ENCODE data around the gene CACFD1. TPM values are rescaled to one million over a fixed set of nuclear protein-coding genes. Genes with fewer than 3 reads are reported as not detected.

CACFD1 gene
- total RNA-seq, 1 donor from 2014 or later = 15.0 TPM

DNA sequence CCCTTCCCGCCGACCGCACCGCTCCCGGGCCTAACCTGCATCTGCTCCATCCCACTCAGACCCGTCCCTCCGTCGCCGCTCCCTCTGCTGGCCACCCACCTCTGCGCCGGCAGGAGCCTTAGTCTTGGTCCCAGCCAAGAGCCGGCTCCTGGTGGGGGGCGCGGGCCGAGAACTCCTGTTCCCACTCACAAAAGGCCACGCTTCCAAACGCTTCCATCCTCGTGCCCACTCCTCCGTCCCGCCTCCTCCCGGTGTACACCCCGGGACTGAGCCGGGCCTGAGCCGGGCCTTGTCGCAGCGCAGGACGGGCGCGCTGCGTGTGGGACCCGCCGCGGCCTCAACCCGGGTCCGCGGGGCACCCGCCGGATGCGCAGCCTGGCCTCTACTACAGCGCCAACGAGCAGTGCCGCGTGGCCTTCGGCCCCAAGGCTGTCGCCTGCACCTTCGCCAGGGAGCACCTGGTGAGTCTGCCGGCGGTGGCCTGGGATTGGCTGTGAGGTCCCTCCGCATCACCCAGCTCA lies 30.1 kb upstream of the CACFD1 start:
- DNase-seq (peak; percentile 40), ATAC-seq (ENCODE audit: low read depth) (peak; percentile 74)
- H3K4me3 Mint-ChIP-seq = peak overlapping the region; percentile 74
- no peak overlapping the region for H3K27ac Mint-ChIP-seq
- POLR2A ChIA-PET = no interaction called here
- intact Hi-C loops (cut with micrococcal nuclease) = loop anchor here (1.0 to 2.0 kb wide), 3 partner anchors 8 to 23 kb away; no protein-coding TSS in a partner anchor
- H3K36me3 Mint-ChIP-seq (ENCODE audit: low read depth) = no peaks in the 10 kb centered on the region
- TF ChIP-seq, protein P1, sequence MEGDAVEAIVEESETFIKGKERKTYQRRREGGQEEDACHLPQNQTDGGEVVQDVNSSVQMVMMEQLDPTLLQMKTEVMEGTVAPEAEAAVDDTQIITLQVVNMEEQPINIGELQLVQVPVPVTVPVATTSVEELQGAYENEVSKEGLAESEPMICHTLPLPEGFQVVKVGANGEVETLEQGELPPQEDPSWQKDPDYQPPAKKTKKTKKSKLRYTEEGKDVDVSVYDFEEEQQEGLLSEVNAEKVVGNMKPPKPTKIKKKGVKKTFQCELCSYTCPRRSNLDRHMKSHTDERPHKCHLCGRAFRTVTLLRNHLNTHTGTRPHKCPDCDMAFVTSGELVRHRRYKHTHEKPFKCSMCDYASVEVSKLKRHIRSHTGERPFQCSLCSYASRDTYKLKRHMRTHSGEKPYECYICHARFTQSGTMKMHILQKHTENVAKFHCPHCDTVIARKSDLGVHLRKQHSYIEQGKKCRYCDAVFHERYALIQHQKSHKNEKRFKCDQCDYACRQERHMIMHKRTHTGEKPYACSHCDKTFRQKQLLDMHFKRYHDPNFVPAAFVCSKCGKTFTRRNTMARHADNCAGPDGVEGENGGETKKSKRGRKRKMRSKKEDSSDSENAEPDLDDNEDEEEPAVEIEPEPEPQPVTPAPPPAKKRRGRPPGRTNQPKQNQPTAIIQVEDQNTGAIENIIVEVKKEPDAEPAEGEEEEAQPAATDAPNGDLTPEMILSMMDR (IDR thresholded peaks at IDR 0.05) = no peak
- no peaks in the 10 kb centered on the region for H3K9me3 Mint-ChIP-seq
- H3K27me3 Mint-ChIP-seq = peaks cover 16% of the 10 kb centered on the region
- CTCF ChIA-PET = no interaction called here
- H3K4me1 Mint-ChIP-seq = peaks cover 13% of the 10 kb centered on the region

DNA sequence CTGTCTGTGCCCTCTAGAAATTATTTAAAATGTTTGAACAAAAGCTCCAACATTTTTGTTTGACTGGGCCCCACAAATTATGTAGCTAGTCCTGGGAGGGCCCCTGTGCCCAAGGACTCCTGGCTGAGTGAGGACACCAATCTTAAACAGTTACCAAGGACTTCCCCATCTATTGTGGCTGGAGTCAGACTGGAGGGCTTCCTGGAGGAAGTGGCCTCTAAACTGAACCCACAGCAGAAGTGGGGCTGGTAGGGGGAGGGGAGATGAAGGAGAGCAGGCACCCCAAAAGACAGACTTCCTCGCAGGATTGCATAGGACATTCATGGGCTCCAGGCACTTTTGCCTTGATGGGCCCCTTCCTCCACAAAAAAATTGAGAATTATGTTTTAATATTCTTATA lies 29.5 kb upstream of the CACFD1 start:
- DNase-seq (no peak), ATAC-seq (ENCODE audit: low read depth) (no peak)
- intact Hi-C loops (cut with micrococcal nuclease) = no loop called here
- POLR2A ChIA-PET = no interaction called here
- TF ChIP-seq, protein P1 (IDR thresholded peaks at IDR 0.05) = no peak
- Mint-ChIP-seq H3K4me3 (peak overlapping the region; percentile 41), H3K27ac (no peak overlapping the region), H3K27me3 (peaks cover 14% of the 10 kb centered on the region), H3K36me3 (ENCODE audit: low read depth) (no peaks in the 10 kb centered on the region), H3K4me1 (peaks cover 13% of the 10 kb centered on the region), H3K9me3 (no peaks in the 10 kb centered on the region)
- CTCF ChIA-PET = no interaction called here

DNA sequence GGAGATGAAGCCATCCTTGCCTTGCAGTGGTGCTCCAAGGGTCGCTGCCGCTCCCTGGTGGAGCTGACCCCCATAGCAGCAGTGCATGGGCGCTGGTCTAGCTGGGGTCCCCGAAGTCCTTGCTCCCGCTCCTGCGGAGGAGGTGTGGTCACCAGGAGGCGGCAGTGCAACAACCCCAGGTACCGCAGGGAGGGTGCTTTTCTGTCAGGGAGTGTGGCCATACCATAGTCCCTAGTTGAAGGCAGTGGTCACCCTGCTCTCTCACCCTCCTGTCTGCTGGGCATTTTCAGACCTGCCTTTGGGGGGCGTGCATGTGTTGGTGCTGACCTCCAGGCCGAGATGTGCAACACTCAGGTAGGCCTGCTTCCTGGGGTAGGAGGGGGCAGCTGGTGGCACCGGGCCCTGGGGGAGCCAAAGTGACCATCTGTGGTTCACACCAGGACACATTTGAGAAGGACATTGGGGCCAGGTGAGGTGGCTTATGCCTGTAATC lies 26.4 kb upstream of the CACFD1 start:
- H3K27ac Mint-ChIP-seq = no peak overlapping the region
- ATAC-seq (ENCODE audit: low read depth) = no peak
- no peaks in the 10 kb centered on the region for H3K36me3 Mint-ChIP-seq (ENCODE audit: low read depth)
- TF ChIP-seq, protein P1 (IDR thresholded peaks at IDR 0.05) = no peak
- H3K9me3 Mint-ChIP-seq = no peaks in the 10 kb centered on the region
- ChIA-PET CTCF (no interaction called here), POLR2A (no interaction called here)
- H3K4me1 Mint-ChIP-seq = peaks cover 9% of the 10 kb centered on the region
- no peak overlapping the region for H3K4me3 Mint-ChIP-seq
- no peak for DNase-seq
- intact Hi-C loops (cut with micrococcal nuclease) = no loop called here
- peaks cover 3% of the 10 kb centered on the region for H3K27me3 Mint-ChIP-seq

DNA sequence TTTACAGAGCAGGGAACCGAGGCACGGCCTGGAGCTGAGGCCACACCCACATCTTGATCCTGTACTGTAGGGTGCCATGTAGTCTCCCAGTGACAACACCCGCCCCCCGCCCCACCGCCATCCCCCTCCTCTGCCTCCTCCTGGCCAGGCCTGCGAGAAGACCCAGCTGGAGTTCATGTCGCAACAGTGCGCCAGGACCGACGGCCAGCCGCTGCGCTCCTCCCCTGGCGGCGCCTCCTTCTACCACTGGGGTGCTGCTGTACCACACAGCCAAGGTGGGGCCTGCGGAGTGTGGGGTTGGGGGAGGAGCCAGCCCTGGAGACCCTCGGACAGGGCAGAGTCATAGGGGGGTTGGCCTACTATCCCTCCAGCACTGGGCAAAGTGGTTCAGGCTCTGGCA lies 23.1 kb upstream of the CACFD1 start:
- Mint-ChIP-seq H3K27ac (no peak overlapping the region), H3K27me3 (no peaks in the 10 kb centered on the region), H3K4me3 (no peak overlapping the region), H3K4me1 (peaks cover 24% of the 10 kb centered on the region), H3K36me3 (ENCODE audit: low read depth) (no peaks in the 10 kb centered on the region), H3K9me3 (no peaks in the 10 kb centered on the region)
- no peak for ATAC-seq (ENCODE audit: low read depth)
- TF ChIP-seq, protein P1 (IDR thresholded peaks at IDR 0.05) = no peak
- POLR2A ChIA-PET = no interaction called here
- CTCF ChIA-PET = no interaction called here
- no peak for DNase-seq
- intact Hi-C loops (cut with micrococcal nuclease) = no loop called here

DNA sequence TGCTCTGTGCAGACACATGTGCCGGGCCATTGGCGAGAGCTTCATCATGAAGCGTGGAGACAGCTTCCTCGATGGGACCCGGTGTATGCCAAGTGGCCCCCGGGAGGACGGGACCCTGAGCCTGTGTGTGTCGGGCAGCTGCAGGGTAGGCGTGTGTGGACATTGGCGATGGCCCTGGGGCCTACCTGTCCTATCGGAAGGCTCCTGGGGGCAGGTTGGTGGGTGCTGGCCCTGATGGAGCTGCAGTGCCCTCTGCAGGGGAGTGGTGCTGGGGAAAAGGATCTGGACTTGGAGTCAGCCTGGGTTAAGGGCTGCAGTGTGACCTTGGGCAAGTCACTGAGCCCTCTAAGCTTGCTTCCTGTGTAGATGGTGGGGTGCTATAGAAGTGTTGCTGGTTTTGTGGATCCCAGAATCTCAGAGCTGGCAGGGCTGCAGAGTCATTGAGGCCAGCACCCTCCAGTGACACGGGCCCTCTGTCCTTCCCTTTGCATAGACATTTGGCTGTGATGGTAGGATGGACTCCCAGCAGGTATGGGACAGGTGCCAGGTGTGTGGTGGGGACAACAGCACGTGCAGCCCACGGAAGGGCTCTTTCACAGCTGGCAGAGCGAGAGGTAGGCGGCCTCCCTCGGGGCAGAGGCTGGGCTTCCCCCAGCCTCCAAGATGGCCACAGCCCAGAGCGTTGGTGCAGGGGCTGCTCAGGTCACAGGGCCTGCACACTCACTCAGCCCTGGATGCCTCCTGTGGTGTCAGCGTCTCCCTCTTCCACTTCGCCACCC lies 21.8 kb upstream of the CACFD1 start:
- DNase-seq (no peak), ATAC-seq (ENCODE audit: low read depth) (peak; percentile 12)

More for the DNA sequence above, 21.8 kb upstream of the CACFD1 start:
- Mint-ChIP-seq H3K27me3 (no peaks in the 10 kb centered on the region), H3K4me3 (no peak overlapping the region), H3K4me1 (peaks cover 30% of the 10 kb centered on the region), H3K9me3 (no peaks in the 10 kb centered on the region), H3K27ac (peak overlapping the region; percentile 50), H3K36me3 (ENCODE audit: low read depth) (no peaks in the 10 kb centered on the region)
- CTCF ChIA-PET = no interaction called here
- intact Hi-C loops (cut with micrococcal nuclease) = no loop called here
- TF ChIP-seq, protein P1 (IDR thresholded peaks at IDR 0.05) = no peak
- POLR2A ChIA-PET = interaction anchor here (1.3 kb wide), 1 partner anchor 22 kb away, joined by 3 read pairs; the partner anchor contains the start of gene CACFD1
